Colonic mucosa (tissue), 4 donors: ENCODE data around the gene RAPGEF4. TPM values are rescaled to one million over a fixed set of nuclear protein-coding genes. Genes with fewer than 3 reads are reported as not detected.

Experiments used
- DNase-seq: peaks from one replicate; pipeline ENCODE4 v3.0.0-alpha.2; 2020
- H3K27ac ChIP-seq: fragments of 200-600 bp; one replicate; pipeline ENCODE4 v1.8.0; 2021
- H3K27me3 ChIP-seq: fragments of 200-600 bp; one replicate; pipeline ENCODE4 v1.8.0; 2021
- H3K36me3 ChIP-seq: fragments of 200-600 bp; one replicate; pipeline ENCODE4 v1.8.0; 2021
- H3K4me1 ChIP-seq: fragments of 200-600 bp; one replicate; pipeline ENCODE4 v1.8.0; 2021; ENCODE audit warnings: mild to moderate bottlenecking
- H3K4me3 ChIP-seq: fragments of 200-600 bp; one replicate; pipeline ENCODE4 v1.8.0; 2021
- H3K9ac ChIP-seq, 2 donors: one replicate each; pipeline ENCODE4 v1.7.0; 2013; ENCODE audit warnings: control low read depth in 2 of 2, low read depth in 2 of 2, low read length in 2 of 2
- H3K9me3 ChIP-seq: fragments of 200-600 bp; one replicate; pipeline ENCODE4 v1.8.0; 2021
- intact Hi-C: fragments of 100-400 bp; cut with DNase I; formaldehyde crosslinking; loops from one replicate; pipeline ENCODE4 v1.14.1; 2022
- total RNA-seq, 2 donors: library from RNA; stranded (reverse); fragmentation: NEBNext Ultra II Directional in 1 of 2; extraction: Animal tissue kit (Norgen Biotek cat#: 25700) in 1 of 2; gene quantifications; one replicate each; pipeline ENCODE4 v1.2.1, GENCODE V29; 2021
- TF ChIP-seq, protein P1 (sequence below): fragments of 200-600 bp; IDR thresholded peaks from one replicate; pipeline ENCODE4 v1.8.0; 2022; ENCODE audit warnings: antibody characterized with exemption, mild to moderate bottlenecking
- donor health status: healthy.
- donor health status: DM: no; HTN: no; CAD: no.
- donor health status: DM: no; HTN: no; CAD: no.

Gene RAPGEF4
- total RNA-seq, 2 donors from 2014 or later: 1.3 to 1.5 TPM

DNA sequence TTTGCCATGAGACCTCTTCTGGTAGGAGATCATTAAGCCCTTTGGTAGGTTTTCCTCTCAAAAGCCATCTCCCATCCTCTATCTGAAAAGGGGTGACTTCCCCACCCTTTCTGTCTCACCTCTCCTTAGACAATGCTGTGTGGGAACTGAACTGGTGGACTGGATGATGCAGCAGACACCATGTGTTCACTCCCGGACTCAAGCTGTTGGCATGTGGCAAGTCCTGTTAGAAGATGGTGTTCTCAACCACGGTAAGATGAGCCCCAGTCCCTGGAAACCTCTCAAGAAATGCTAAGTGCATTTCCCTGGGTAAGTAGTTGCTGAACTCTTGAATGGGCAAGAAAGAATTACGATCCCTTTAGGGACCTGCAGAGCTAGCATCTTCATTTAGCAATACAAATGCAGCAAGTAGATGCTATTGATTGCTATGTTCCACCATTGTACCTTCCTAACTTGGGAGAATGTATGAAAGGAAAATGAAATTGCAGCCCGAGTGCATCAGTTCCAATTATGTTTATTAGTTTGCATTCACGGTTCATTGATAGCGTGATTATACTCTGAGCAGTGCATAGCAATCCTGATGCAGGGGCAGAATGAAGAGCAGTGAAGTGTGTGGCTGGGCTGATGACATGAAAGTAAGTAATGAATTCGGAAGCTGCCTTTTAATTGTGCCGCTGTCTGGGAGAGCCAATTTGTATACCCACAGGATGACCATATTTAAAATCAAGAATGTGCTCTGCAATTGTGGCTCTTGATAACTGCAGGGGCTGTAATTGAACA, 230.0 kb downstream of the RAPGEF4 start:
- no peak for DNase-seq
- H3K9me3 ChIP-seq: no peaks in the 10 kb centered on the region
- H3K27ac ChIP-seq: no peak overlapping the region
- no peak overlapping the region for H3K9ac ChIP-seq
- intact Hi-C loops: no loop called here
- TF ChIP-seq, protein P1, sequence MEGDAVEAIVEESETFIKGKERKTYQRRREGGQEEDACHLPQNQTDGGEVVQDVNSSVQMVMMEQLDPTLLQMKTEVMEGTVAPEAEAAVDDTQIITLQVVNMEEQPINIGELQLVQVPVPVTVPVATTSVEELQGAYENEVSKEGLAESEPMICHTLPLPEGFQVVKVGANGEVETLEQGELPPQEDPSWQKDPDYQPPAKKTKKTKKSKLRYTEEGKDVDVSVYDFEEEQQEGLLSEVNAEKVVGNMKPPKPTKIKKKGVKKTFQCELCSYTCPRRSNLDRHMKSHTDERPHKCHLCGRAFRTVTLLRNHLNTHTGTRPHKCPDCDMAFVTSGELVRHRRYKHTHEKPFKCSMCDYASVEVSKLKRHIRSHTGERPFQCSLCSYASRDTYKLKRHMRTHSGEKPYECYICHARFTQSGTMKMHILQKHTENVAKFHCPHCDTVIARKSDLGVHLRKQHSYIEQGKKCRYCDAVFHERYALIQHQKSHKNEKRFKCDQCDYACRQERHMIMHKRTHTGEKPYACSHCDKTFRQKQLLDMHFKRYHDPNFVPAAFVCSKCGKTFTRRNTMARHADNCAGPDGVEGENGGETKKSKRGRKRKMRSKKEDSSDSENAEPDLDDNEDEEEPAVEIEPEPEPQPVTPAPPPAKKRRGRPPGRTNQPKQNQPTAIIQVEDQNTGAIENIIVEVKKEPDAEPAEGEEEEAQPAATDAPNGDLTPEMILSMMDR: no peak
- H3K4me3 ChIP-seq: no peak overlapping the region
- H3K36me3 ChIP-seq: no peaks in the 10 kb centered on the region
- H3K27me3 ChIP-seq: no peaks in the 10 kb centered on the region
- no peaks in the 10 kb centered on the region for H3K4me1 ChIP-seq

DNA sequence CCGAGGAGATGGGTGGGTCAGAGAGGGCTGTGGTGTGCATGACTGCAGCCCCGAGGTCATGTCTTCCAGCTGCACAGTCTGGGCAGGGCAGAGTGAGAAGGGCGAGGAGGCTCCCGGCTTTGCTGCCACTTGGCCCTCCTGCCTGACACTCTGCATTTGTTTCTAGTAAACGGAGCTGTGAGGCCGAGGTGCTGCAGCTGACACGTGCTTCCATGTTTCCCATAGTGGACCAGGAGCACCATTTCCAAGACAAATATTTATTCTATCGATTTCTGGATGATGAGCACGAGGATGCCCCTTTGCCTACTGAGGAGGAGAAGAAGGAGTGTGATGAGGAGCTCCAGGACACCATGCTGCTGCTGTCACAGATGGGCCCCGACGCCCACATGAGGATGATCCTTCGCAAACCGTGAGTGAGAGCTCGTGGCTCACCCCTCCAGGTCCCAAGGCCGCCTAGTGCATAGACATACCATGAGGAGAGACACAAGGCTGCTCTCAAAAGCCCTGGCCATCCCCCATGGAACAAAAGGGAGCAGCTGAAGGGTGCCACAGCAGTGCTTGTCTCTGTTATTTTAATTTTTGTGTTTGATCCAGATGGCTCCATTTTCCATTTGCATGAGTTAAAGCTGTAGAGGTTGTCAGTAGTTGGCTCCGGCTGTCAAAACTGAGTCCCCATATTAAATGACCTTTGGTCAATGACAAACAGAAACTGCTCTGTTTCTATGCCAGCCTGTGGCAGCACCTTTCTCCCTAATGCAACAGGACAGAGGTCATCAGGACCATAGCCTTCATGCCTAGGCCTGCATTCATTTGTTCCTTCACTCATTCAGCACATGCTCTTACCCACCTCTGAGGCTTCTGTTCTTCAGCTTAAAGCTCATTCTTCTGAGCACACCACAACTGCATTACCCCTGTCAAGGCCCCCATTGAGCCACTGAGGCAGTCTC, 231.7 kb downstream of the RAPGEF4 start:
- Histone ChIP-seq H3K27me3 (no peaks in the 10 kb centered on the region), H3K9ac (no peak overlapping the region), H3K4me3 (no peak overlapping the region), H3K36me3 (no peaks in the 10 kb centered on the region), H3K9me3 (no peaks in the 10 kb centered on the region), H3K4me1 (no peaks in the 10 kb centered on the region), H3K27ac (no peak overlapping the region)
- TF ChIP-seq, protein P1: no peak
- intact Hi-C loops: no loop called here
- DNase-seq: no peak

DNA sequence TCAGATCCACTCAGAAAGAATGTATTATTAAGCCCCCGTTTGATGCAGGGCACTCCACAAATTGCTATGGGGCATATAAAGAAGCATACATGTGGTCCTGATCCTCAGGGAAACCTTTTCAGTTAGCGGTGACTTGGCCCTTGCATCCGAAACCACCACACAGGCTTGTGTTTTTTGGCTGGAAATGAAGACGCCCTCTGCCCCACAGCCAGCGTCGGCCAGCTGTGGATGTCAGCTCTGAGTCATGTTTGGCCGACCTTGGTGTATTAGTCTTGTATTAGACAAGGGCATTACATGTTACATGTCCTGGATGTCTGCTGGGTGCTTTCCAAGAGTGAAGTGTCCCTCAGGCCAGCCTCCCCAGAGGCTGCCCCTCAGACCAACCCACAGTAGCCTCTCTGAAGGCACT, 232.4 kb downstream of the RAPGEF4 start:
- H3K4me1 ChIP-seq: no peaks in the 10 kb centered on the region
- H3K27ac ChIP-seq: no peak overlapping the region
- TF ChIP-seq, protein P1: no peak
- no peak overlapping the region for H3K9ac ChIP-seq
- H3K36me3 ChIP-seq: no peaks in the 10 kb centered on the region
- intact Hi-C loops: no loop called here
- H3K27me3 ChIP-seq: no peaks in the 10 kb centered on the region
- H3K4me3 ChIP-seq: no peak overlapping the region
- DNase-seq: no peak
- no peaks in the 10 kb centered on the region for H3K9me3 ChIP-seq

DNA sequence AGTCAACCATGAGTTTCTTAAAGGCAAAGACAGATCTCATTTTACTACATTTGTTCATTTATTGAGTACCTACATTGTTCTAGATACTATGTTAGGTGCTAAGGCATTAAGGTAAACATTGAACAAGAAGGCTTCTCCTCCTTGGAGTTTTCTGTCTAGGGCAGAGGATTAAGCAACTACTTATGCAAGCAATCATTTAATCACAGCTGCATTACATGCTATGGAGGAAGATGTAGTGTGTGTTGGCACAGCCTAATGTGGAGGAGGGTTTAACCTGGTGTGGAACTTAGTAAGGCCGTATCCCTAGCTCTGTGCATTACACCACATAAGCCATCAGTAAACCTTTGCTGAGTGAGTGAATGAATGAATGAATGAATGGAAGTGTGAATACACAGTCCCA, 233.5 kb downstream of the RAPGEF4 start:
- H3K27me3 ChIP-seq: no peaks in the 10 kb centered on the region

DNA sequence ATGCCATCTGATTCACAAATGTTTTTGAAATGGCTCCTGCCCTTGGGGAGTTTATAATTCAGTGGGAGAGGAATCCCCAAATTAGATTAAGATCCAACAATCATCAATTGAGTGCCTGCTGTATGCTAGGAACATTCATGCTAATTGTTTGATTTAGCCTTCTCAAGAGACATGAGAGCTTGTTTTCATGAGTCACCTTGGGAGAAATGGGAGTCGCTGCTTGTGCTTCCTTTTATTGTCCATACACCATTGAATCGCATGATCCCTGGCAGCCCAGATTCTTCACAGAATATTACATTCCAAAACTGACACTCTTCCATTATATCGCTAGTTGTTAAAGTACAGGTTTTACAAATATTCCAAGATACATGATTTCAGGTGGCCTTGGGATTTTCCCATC, 234.0 kb downstream of the RAPGEF4 start:
- Histone ChIP-seq H3K27ac (no peak overlapping the region), H3K36me3 (no peaks in the 10 kb centered on the region), H3K4me3 (no peak overlapping the region), H3K9me3 (no peaks in the 10 kb centered on the region), H3K4me1 (no peaks in the 10 kb centered on the region), H3K9ac (no peak overlapping the region), H3K27me3 (no peaks in the 10 kb centered on the region)
- TF ChIP-seq, protein P1: no peak
- intact Hi-C loops: loop anchor here (2.0 kb wide), 1 partner anchor 241 kb away; no protein-coding TSS in a partner anchor
- DNase-seq: no peak

More for the DNA sequence above, 233.5 kb downstream of the RAPGEF4 start:
- Histone ChIP-seq H3K4me1 (no peaks in the 10 kb centered on the region), H3K4me3 (no peak overlapping the region), H3K9ac (no peak overlapping the region), H3K27ac (no peak overlapping the region), H3K9me3 (no peaks in the 10 kb centered on the region), H3K36me3 (no peaks in the 10 kb centered on the region)
- intact Hi-C loops: no loop called here
- DNase-seq: no peak
- TF ChIP-seq, protein P1: no peak
